PC-9 (cell line): Measurements from ENCODE around the gene IL1F10. TPM values are rescaled to one million over a fixed set of nuclear protein-coding genes. Genes with fewer than 3 reads are reported as not detected.

Source experiments
- BruUV-seq: library from RNA; stranded (reverse); fragments of 400-500 nt; replicated peaks from 2 replicates; lab custom pipeline; 2021; lab: Mats Ljungman, UMichigan
- CTCF ChIA-PET: fragments of 300-600 bp; sonication (Branson Sonifier 250); formaldehyde crosslinking; loops from one replicate; lab custom pipeline; 2022; ENCODE audit warnings: antibody characterized with exemption; lab: Charles Lee
- POLR2A ChIA-PET: fragments of 300-600 bp; sonication (Branson Sonifier 250); formaldehyde crosslinking; loops from one replicate; lab custom pipeline; 2022; ENCODE audit warnings: antibody characterized with exemption; ENCODE audit not compliant: unreplicated experiment; lab: Charles Lee
- DNase-seq, 2 experiments: peaks; one replicate each; pipeline versions ENCODE4 v3.0.0 to v3.0.0-alpha.2; 2015 to 2022; ENCODE audit warnings: mixed read lengths in 1 of 2
- H2AFZ ChIP-seq: fragments of 200-600 bp; sonication (generic); 2 replicates; pipeline ENCODE4 v1.8.1; 2017; ENCODE audit warnings: antibody characterized with exemption
- H3F3A ChIP-seq: fragments of 200-600 bp; sonication (generic); 2 replicates; pipeline ENCODE4 v1.8.1; 2017; ENCODE audit warnings: antibody characterized with exemption, mild to moderate bottlenecking, low read depth; ENCODE audit not compliant: insufficient read depth
- H3K27ac ChIP-seq: fragments of 200-600 bp; sonication (generic); 2 replicates; pipeline ENCODE4 v1.6.1; 2016; ENCODE audit warnings: mixed run types
- H3K27me3 ChIP-seq: fragments of 200-600 bp; sonication (generic); 2 replicates; pipeline ENCODE4 v1.6.1; 2016; ENCODE audit warnings: low read depth, mixed run types; ENCODE audit not compliant: insufficient read depth
- H3K36me3 ChIP-seq: fragments of 200-600 bp; sonication (generic); 2 replicates; pipeline ENCODE4 v1.6.1; 2016; ENCODE audit warnings: low read depth, mixed run types
- H3K4me1 ChIP-seq: fragments of 200-600 bp; sonication (generic); replicated peaks from 2 replicates; pipeline ENCODE4 v1.6.1; 2016; ENCODE audit warnings: mixed run types; ENCODE audit not compliant: insufficient read depth
- H3K4me2 ChIP-seq: fragments of 200-600 bp; sonication (generic); 2 replicates; pipeline ENCODE4 v1.6.1; 2017; ENCODE audit warnings: mixed run types
- H3K4me3 ChIP-seq: fragments of 200-600 bp; sonication (generic); 2 replicates; pipeline ENCODE4 v1.6.1; 2016; ENCODE audit warnings: mixed run types
- H3K79me2 ChIP-seq: fragments of 200-600 bp; sonication (generic); 2 replicates; pipeline ENCODE4 v1.6.1; 2017; ENCODE audit warnings: low read depth, mixed run types
- H3K9me2 ChIP-seq: fragments of 200-600 bp; sonication (generic); 2 replicates; pipeline ENCODE4 v1.8.1; 2017; ENCODE audit warnings: mild to moderate bottlenecking; ENCODE audit not compliant: insufficient read depth
- H3K9me3 ChIP-seq: fragments of 200-600 bp; sonication (generic); 2 replicates; pipeline ENCODE4 v1.8.1; 2016; ENCODE audit warnings: low read depth; ENCODE audit not compliant: insufficient read depth
- H4K20me1 ChIP-seq: fragments of 200-600 bp; sonication (generic); 2 replicates; pipeline ENCODE4 v1.8.1; 2017; ENCODE audit not compliant: insufficient read depth
- CTCF ChIP-seq: fragments of 200-600 bp; sonication (generic); conservative IDR thresholded peaks from 2 replicates; pipeline ENCODE4 v1.6.1; 2017; ENCODE audit warnings: mixed run types, antibody characterized with exemption, mild to moderate bottlenecking, moderate library complexity
- EZH2 ChIP-seq: fragments of 200-600 bp; sonication (generic); IDR thresholded peaks from 2 replicates; pipeline ENCODE4 v1.8.0; 2017; ENCODE audit warnings: antibody characterized with exemption, low read depth
- intact Hi-C: fragments of 100-400 bp; cut with micrococcal nuclease; formaldehyde crosslinking; loops from one replicate; pipeline ENCODE4 v1.10.0; 2022; ENCODE audit not compliant: unreplicated experiment
- total RNA-seq: library from RNA; stranded (reverse); gene quantifications from 2 replicates; pipeline ENCODE4 v1.2.3, GENCODE V29; 2021

IL1F10 gene
- total RNA-seq, 1 experiment from 2014 or later = not detected

- TF ChIP-seq CTCF (no peak), EZH2 (no peak)
- DNase-seq = no peak
- no TSS peak for BruUV-seq
- Histone ChIP-seq H3K9me2 (no peaks in the 10 kb centered on the region), H3K4me1 (no peaks in the 10 kb centered on the region), H3F3A (no peaks in the 10 kb centered on the region), H3K36me3 (no peaks in the 10 kb centered on the region), H2AFZ (no peak overlapping the region), H3K27ac (no peak overlapping the region), H3K4me3 (no peak overlapping the region), H3K4me2 (no peak overlapping the region), H3K27me3 (no peaks in the 10 kb centered on the region), H4K20me1 (no peaks in the 10 kb centered on the region), H3K9me3 (peaks cover 15% of the 10 kb centered on the region; the same call in 1 of the 2 replicates), H3K79me2 (no peaks in the 10 kb centered on the region)
- POLR2A ChIA-PET = no interaction called here
- intact Hi-C loops = no loop called here
- CTCF ChIA-PET = no interaction called here
Measured at GRCh38 chr2:113050921-113051895, 16.6 kb upstream of the IL1F10 start.

GRCh38 chr2:113052396-113052917 is 15.3 kb upstream of the IL1F10 start, which contains the start of gene IL36B:
Gene IL36B (minus strand): TSS chr2:113052867.
- Histone ChIP-seq H3K9me2 (no peaks in the 10 kb centered on the region), H3K27me3 (no peaks in the 10 kb centered on the region), H3K79me2 (no peaks in the 10 kb centered on the region), H4K20me1 (no peaks in the 10 kb centered on the region), H3F3A (no peaks in the 10 kb centered on the region), H2AFZ (no peak within 1 kb of the TSS), H3K9me3 (peaks cover 20% of the 10 kb centered on the region), H3K4me3 (no peak within 1 kb of the TSS), H3K4me2 (no peak within 1 kb of the TSS), H3K4me1 (no peaks in the 10 kb centered on the region; the same call in 1 of the 2 replicates), H3K36me3 (no peaks in the 10 kb centered on the region), H3K27ac (no peak within 1 kb of the TSS)
- CTCF ChIA-PET = interaction anchor here (0.6 kb wide), 1 partner anchor 1087 kb away, joined by 3 read pairs; no protein-coding TSS in a partner anchor
- TF ChIP-seq EZH2 (no peak), CTCF (no peak)
- BruUV-seq = no TSS peak
- POLR2A ChIA-PET = no interaction called here
- DNase-seq = no peak
- intact Hi-C loops = no loop called here

GRCh38 chr2:113053666-113054065 is 14.1 kb upstream of the IL1F10 start:
- no peak overlapping the region for H3K4me2 ChIP-seq
- H3K9me2 ChIP-seq = no peaks in the 10 kb centered on the region
- H3K4me3 ChIP-seq = no peak overlapping the region
- CTCF ChIA-PET = no interaction called here
- no TSS peak for BruUV-seq
- POLR2A ChIA-PET = no interaction called here
- no peaks in the 10 kb centered on the region for H3K79me2 ChIP-seq
- DNase-seq = no peak
- H3K36me3 ChIP-seq = no peaks in the 10 kb centered on the region
- H3K4me1 ChIP-seq = peaks cover 9% of the 10 kb centered on the region
- no peak overlapping the region for H2AFZ ChIP-seq
- H3K27ac ChIP-seq = no peak overlapping the region
- intact Hi-C loops = no loop called here
- H3F3A ChIP-seq = peaks cover 5% of the 10 kb centered on the region; the same call in 1 of the 2 replicates
- no peaks in the 10 kb centered on the region for H3K27me3 ChIP-seq
- no peaks in the 10 kb centered on the region for H4K20me1 ChIP-seq
- peaks cover 20% of the 10 kb centered on the region for H3K9me3 ChIP-seq
- TF ChIP-seq EZH2 (no peak), CTCF (no peak)
